HEK293 (cell line): ENCODE results near the gene ZNF646.

Experiments
- AEBP2 ChIP-seq: fragments of 450-650 bp; formaldehyde crosslinking; IDR thresholded peaks from 2 replicates; pipeline ENCODE4 v1.5.1; 2016; ENCODE audit warnings: missing biosample characterization, missing genetic modification characterization, borderline replicate concordance
- ATF2 ChIP-seq: fragments of 450-650 bp; formaldehyde crosslinking; IDR thresholded peaks from 2 replicates; pipeline ENCODE4 v1.5.1; 2016; ENCODE audit warnings: missing biosample characterization, missing genetic modification characterization, low read depth
- GFI1B ChIP-seq: fragments of 450-650 bp; formaldehyde crosslinking; IDR thresholded peaks from 2 replicates; pipeline ENCODE4 v1.5.1; 2016; ENCODE audit warnings: missing biosample characterization, missing genetic modification characterization
- KLF10 ChIP-seq: fragments of 450-650 bp; IDR thresholded peaks from 2 replicates; pipeline ENCODE4 v1.5.1; 2018; ENCODE audit warnings: missing biosample characterization, mild to moderate bottlenecking, missing genetic modification characterization
- PRDM2 ChIP-seq: fragments of 450-650 bp; formaldehyde crosslinking; IDR thresholded peaks from 2 replicates; pipeline ENCODE4 v1.5.1; 2016; ENCODE audit warnings: missing biosample characterization, missing genetic modification characterization, borderline replicate concordance
- PRDM6 ChIP-seq: fragments of 450-650 bp; formaldehyde crosslinking; IDR thresholded peaks from 2 replicates; pipeline ENCODE4 v1.5.1; 2017; ENCODE audit warnings: missing biosample characterization, missing genetic modification characterization
- SCRT2 ChIP-seq: fragments of 450-650 bp; formaldehyde crosslinking; IDR thresholded peaks from 2 replicates; pipeline ENCODE4 v1.5.1; 2016; ENCODE audit warnings: missing biosample characterization, missing genetic modification characterization
- SETDB1 ChIP-seq: IDR thresholded peaks from one replicate; pipeline ENCODE4 v1.6.1; 2017; ENCODE audit warnings: mild to moderate bottlenecking, low read length, moderate library complexity, mixed read lengths; ENCODE audit not compliant: insufficient read length
- SP3 ChIP-seq: fragments of 450-650 bp; formaldehyde crosslinking; IDR thresholded peaks from 2 replicates; pipeline ENCODE4 v1.5.1; 2016; ENCODE audit warnings: missing biosample characterization, missing genetic modification characterization
- YY1 ChIP-seq: fragments of 450-650 bp; formaldehyde crosslinking; IDR thresholded peaks from 2 replicates; pipeline ENCODE4 v1.5.1; 2018; ENCODE audit warnings: missing biosample characterization, missing genetic modification characterization
- ZBTB6 ChIP-seq: fragments of 450-650 bp; formaldehyde crosslinking; IDR thresholded peaks from 2 replicates; pipeline ENCODE4 v1.5.1; 2017; ENCODE audit warnings: missing biosample characterization, missing genetic modification characterization
- ZFP37 ChIP-seq: fragments of 450-650 bp; formaldehyde crosslinking; IDR thresholded peaks from 2 replicates; pipeline ENCODE4 v1.5.1; 2016; ENCODE audit warnings: missing biosample characterization, missing genetic modification characterization
- ZNF146 ChIP-seq: fragments of 450-650 bp; formaldehyde crosslinking; IDR thresholded peaks from 2 replicates; pipeline ENCODE4 v1.5.1; 2016; ENCODE audit warnings: missing biosample characterization, missing genetic modification characterization
- ZNF202 ChIP-seq: fragments of 450-650 bp; formaldehyde crosslinking; IDR thresholded peaks from 2 replicates; pipeline ENCODE4 v1.5.1; 2016; ENCODE audit warnings: missing biosample characterization, missing genetic modification characterization, borderline replicate concordance
- ZNF335 ChIP-seq: fragments of 450-650 bp; formaldehyde crosslinking; conservative IDR thresholded peaks from 2 replicates; pipeline ENCODE4 v1.5.1; 2016; ENCODE audit warnings: missing biosample characterization, missing genetic modification characterization
- ZNF37A ChIP-seq: fragments of 450-650 bp; IDR thresholded peaks from 2 replicates; pipeline ENCODE4 v1.5.1; 2018; ENCODE audit warnings: missing biosample characterization, missing genetic modification characterization
- ZNF423 ChIP-seq: fragments of 450-650 bp; formaldehyde crosslinking; IDR thresholded peaks from 2 replicates; pipeline ENCODE4 v1.5.1; 2016; ENCODE audit warnings: missing biosample characterization, missing genetic modification characterization
- ZNF549 ChIP-seq: fragments of 450-650 bp; IDR thresholded peaks from 2 replicates; pipeline ENCODE4 v1.5.1; 2018; ENCODE audit warnings: missing biosample characterization, missing genetic modification characterization, mild to moderate bottlenecking, inconsistent platforms, moderate library complexity
- ZNF558 ChIP-seq: fragments of 450-650 bp; formaldehyde crosslinking; IDR thresholded peaks from 2 replicates; pipeline ENCODE4 v1.5.1; 2016; ENCODE audit warnings: missing biosample characterization, missing genetic modification characterization
- ZNF777 ChIP-seq: fragments of 450-650 bp; formaldehyde crosslinking; IDR thresholded peaks from 2 replicates; pipeline ENCODE4 v1.5.1; 2017; ENCODE audit warnings: missing biosample characterization, missing genetic modification characterization, borderline replicate concordance
- ZNF791 ChIP-seq: fragments of 450-650 bp; formaldehyde crosslinking; IDR thresholded peaks from 2 replicates; pipeline ENCODE4 v1.5.1; 2016; ENCODE audit warnings: missing biosample characterization, missing genetic modification characterization
- TF ChIP-seq, protein P1 (sequence below): fragments of 450-650 bp; formaldehyde crosslinking; IDR thresholded peaks from 2 replicates; pipeline ENCODE4 v1.5.1; 2016; ENCODE audit warnings: missing biosample characterization, missing genetic modification characterization
- TF ChIP-seq, protein P2 (sequence below): fragments of 450-650 bp; formaldehyde crosslinking; IDR thresholded peaks from 2 replicates; pipeline ENCODE4 v1.5.1; 2016; ENCODE audit warnings: missing biosample characterization, missing genetic modification characterization

Gene ZNF646

DNA sequence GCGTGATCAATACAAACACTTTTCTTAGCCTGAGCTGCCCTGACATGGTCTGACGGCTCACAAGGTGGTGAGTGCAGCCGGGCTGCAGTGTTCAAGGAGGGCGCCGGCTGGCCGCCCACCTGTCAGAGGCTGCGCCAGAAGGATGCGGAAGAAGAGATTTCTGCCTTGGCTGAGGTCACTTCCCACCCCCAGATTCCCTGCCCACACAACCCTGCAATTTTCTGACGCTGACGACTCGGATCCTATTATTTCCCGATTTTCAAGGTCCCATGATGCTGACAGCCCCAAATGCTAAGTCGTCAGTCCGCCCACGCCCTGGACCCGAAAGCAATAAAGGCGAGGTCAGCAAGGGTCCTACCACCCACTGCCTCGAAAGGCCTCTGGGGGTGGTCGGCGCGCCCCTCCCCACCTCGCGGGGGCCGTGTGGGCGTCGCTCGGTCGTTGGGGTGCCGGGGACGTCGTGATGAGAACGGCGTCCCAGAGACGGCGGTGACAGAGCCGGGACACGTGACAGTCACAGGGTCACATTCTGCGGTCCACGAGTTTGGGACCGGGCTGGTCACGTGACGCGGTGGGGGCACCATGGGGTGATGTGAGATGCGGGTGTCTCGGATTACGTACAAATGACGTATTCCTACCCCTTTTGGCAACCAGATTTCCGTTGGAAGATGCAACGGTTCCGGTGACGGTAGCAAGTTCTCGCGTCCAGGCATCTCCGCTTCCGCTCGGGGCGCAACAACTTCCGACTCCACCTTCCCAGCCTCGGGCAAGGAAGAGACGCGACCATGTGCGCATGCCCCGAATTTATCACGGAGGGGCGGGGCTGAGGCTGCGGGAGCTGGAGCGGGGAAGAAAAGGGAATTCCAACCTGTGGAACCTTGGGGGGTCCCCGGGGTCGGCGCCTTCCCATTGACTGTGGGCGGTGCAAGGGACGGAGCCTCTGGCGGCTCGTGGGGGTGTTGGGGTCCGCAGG, 41.2 kb upstream of the ZNF646 start, which contains the start of gene STX4 (continued):
- TF ChIP-seq PRDM2 (tag by site-specific recombination) (no peak), ATF2 (tag by site-specific recombination) (peak; percentile 98), KLF10 (tag by site-specific recombination) (peak; percentile 71; the same call in 1 of the 2 replicates), SETDB1 (no peak), YY1 (tag by site-specific recombination) (peak; percentile 66), ZNF146 (tag by site-specific recombination) (peak; percentile 39; the same call in 1 of the 2 replicates), ZNF791 (no peak), ZBTB6 (tag by site-specific recombination) (no peak), ZNF335 (tag by site-specific recombination) (peak; percentile 96), AEBP2 (no peak), SCRT2 (tag by site-specific recombination) (peak; percentile 96), ZFP37 (tag by site-specific recombination) (no peak; the same call in 1 of the 2 replicates), GFI1B (tag by site-specific recombination) (peak; percentile 8; the same call in 1 of the 2 replicates), PRDM6 (tag by site-specific recombination) (no peak), ZNF777 (tag by site-specific recombination) (peak; percentile 98), SP3 (tag by site-specific recombination) (peak; percentile 90), ZNF202 (no peak), ZNF423 (tag by site-specific recombination) (no peak), ZNF558 (tag by site-specific recombination) (peak; percentile 28; the same call in 1 of the 2 replicates), ZNF549 (tag by site-specific recombination) (no peak), ZNF37A (tag by site-specific recombination) (no peak)
- TF ChIP-seq, protein P1, sequence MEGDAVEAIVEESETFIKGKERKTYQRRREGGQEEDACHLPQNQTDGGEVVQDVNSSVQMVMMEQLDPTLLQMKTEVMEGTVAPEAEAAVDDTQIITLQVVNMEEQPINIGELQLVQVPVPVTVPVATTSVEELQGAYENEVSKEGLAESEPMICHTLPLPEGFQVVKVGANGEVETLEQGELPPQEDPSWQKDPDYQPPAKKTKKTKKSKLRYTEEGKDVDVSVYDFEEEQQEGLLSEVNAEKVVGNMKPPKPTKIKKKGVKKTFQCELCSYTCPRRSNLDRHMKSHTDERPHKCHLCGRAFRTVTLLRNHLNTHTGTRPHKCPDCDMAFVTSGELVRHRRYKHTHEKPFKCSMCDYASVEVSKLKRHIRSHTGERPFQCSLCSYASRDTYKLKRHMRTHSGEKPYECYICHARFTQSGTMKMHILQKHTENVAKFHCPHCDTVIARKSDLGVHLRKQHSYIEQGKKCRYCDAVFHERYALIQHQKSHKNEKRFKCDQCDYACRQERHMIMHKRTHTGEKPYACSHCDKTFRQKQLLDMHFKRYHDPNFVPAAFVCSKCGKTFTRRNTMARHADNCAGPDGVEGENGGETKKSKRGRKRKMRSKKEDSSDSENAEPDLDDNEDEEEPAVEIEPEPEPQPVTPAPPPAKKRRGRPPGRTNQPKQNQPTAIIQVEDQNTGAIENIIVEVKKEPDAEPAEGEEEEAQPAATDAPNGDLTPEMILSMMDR (tag by site-specific recombination), result peak; percentile 37; the same call in 1 of the 2 replicates
- TF ChIP-seq, protein P2, sequence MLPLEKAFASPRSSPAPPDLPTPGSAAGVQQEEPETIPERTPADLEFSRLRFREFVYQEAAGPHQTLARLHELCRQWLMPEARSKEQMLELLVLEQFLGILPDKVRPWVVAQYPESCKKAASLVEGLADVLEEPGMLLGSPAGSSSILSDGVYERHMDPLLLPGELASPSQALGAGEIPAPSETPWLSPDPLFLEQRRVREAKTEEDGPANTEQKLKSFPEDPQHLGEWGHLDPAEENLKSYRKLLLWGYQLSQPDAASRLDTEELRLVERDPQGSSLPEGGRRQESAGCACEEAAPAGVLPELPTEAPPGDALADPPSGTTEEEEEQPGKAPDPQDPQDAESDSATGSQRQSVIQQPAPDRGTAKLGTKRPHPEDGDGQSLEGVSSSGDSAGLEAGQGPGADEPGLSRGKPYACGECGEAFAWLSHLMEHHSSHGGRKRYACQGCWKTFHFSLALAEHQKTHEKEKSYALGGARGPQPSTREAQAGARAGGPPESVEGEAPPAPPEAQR (tag by site-specific recombination), result peak; percentile 50; the same call in 1 of the 2 replicates
